ENCODE measurements around the gene BEND6.

DNA sequence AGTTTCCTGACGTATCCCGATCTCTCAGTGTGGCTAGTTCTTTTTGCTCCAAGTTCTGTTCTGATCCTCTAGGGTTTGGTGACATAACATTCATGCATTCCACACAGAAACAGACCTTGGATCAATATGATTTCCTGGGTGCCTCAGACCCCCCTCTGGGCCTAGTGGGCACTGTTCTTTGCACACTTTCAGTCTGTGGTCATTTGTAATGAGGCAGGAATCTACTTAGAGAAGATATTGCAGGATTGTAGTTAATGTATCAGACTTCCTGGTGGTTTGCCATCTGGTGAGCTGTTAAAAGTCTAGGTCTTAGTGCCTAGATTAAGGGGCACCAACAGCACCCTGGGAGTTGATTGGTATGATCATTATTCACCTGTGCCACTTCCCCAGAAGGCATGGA is 7.5 kb downstream of the BEND6 start:
- TF ChIP-seq POLR2A (IDR thresholded peaks at IDR 0.05) (no peak), POLR2AphosphoS5 (IDR thresholded peaks at IDR 0.05) (no peak)
- TF ChIP-seq, protein P1, sequence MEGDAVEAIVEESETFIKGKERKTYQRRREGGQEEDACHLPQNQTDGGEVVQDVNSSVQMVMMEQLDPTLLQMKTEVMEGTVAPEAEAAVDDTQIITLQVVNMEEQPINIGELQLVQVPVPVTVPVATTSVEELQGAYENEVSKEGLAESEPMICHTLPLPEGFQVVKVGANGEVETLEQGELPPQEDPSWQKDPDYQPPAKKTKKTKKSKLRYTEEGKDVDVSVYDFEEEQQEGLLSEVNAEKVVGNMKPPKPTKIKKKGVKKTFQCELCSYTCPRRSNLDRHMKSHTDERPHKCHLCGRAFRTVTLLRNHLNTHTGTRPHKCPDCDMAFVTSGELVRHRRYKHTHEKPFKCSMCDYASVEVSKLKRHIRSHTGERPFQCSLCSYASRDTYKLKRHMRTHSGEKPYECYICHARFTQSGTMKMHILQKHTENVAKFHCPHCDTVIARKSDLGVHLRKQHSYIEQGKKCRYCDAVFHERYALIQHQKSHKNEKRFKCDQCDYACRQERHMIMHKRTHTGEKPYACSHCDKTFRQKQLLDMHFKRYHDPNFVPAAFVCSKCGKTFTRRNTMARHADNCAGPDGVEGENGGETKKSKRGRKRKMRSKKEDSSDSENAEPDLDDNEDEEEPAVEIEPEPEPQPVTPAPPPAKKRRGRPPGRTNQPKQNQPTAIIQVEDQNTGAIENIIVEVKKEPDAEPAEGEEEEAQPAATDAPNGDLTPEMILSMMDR (IDR thresholded peaks at IDR 0.05), result no peak
